HG03135 (cell line): ENCODE data around the gene KRT26.
"Not testable (repeated sequence)": the region's sequence is repeated elsewhere in the genome, so short reads cannot be mapped to it uniquely, and the experiment has no call there.

Experiments used
- ATAC-seq: cut with Tn5 transposase; IDR thresholded peaks from one replicate; pipeline ENCODE4 v1.9.1; 2021; ENCODE audit warnings: mild to moderate bottlenecking, moderate library complexity; ENCODE audit not compliant: unreplicated experiment

The KRT26 gene

GRCh38 chr17:40795019-40795667 lies 23.1 kb upstream of the KRT26 start:
- ATAC-seq, result no peak

- no peak for ATAC-seq
Measured at GRCh38 chr17:40794466-40794865, 22.5 kb upstream of the KRT26 start.

GRCh38 chr17:40793832-40794231 lies 21.8 kb upstream of the KRT26 start:
- no peak for ATAC-seq

GRCh38 chr17:40791787-40792436 lies 19.9 kb upstream of the KRT26 start:
- no peak for ATAC-seq

GRCh38 chr17:40791111-40791510 lies 19.1 kb upstream of the KRT26 start:
- no peak for ATAC-seq

GRCh38 chr17:40782450-40782849 lies 10.4 kb upstream of the KRT26 start, which contains the start of gene KRT27:
KRT27 (minus strand) TSS chr17:40782550; CDS start chr17:40782493, 57 bp downstream.
- no peak for ATAC-seq

- ATAC-seq, result no peak
Measured at GRCh38 chr17:40779181-40779909, 7.3 kb upstream of the KRT26 start.

GRCh38 chr17:40778461-40778860 lies 6.5 kb upstream of the KRT26 start:
- no peak for ATAC-seq

GRCh38 chr17:40777971-40778370 lies 6.0 kb upstream of the KRT26 start:
- no peak for ATAC-seq

GRCh38 chr17:40777459-40777858 lies 5.5 kb upstream of the KRT26 start:
- no peak for ATAC-seq

- ATAC-seq, result no peak
Measured at GRCh38 chr17:40775945-40776344, 3.9 kb upstream of the KRT26 start.

GRCh38 chr17:40765657-40766056 lies 6.3 kb downstream of the KRT26 start:
- no peak for ATAC-seq

GRCh38 chr17:40763752-40764151 lies 8.2 kb downstream of the KRT26 start:
- ATAC-seq, result no peak

GRCh38 chr17:40760105-40761016 lies 11.6 kb downstream of the KRT26 start:
- no peak for ATAC-seq

GRCh38 chr17:40755231-40755630 lies 16.8 kb downstream of the KRT26 start, which contains the start of gene KRT25:
KRT25 (minus strand) TSS chr17:40755331; CDS start chr17:40755271, 60 bp downstream.
- no peak for ATAC-seq

- ATAC-seq, result no peak
Measured at GRCh38 chr17:40753804-40754203, 18.2 kb downstream of the KRT26 start.

GRCh38 chr17:40751065-40751464 lies 20.9 kb downstream of the KRT26 start:
- no peak for ATAC-seq

- ATAC-seq, result no peak
Measured at GRCh38 chr17:40750391-40750790, 21.6 kb downstream of the KRT26 start.

- not testable (repeated sequence) for ATAC-seq
Measured at GRCh38 chr17:40748666-40749065, 23.3 kb downstream of the KRT26 start.

GRCh38 chr17:40738553-40738952 lies 33.4 kb downstream of the KRT26 start:
- ATAC-seq, result no peak

GRCh38 chr17:40735016-40735415 lies 37.0 kb downstream of the KRT26 start:
- no peak for ATAC-seq
